Measurements from ENCODE around the gene PLPP2.

Gene PLPP2

DNA sequence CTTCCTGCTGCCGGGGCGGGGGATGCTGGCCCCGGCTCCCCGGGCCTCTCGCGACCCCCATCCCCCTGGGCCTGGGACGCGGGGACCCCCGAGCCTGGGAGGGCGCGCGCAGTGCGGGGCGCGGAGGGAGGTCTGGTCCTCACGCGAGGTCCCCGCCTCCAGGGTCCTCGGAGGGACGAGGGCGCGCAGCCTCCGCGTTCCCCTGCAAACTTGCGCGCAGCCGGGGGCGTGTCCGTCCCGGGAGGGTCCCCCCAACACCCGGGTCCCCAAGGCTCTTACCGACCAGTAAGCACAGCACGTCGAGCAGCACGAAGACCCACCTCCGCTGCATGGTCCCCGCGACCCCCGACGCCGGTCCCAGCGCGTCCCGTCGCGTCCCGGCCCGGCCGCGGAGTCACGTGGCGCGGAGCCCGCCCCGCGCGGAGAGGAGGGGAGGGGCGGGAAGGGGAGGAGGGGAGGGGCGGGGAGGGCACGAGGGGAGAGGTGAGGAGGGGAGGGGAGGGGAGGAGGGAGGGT, at the start of gene PLPP2:
Gene PLPP2, minus strand, starts transcription at position 398 of the 516 bp plus-strand sequence. Its CDS starts 67 bp downstream, at position 331.
- no peak for DNase-seq (ENCODE audit: low spot score)

DNA sequence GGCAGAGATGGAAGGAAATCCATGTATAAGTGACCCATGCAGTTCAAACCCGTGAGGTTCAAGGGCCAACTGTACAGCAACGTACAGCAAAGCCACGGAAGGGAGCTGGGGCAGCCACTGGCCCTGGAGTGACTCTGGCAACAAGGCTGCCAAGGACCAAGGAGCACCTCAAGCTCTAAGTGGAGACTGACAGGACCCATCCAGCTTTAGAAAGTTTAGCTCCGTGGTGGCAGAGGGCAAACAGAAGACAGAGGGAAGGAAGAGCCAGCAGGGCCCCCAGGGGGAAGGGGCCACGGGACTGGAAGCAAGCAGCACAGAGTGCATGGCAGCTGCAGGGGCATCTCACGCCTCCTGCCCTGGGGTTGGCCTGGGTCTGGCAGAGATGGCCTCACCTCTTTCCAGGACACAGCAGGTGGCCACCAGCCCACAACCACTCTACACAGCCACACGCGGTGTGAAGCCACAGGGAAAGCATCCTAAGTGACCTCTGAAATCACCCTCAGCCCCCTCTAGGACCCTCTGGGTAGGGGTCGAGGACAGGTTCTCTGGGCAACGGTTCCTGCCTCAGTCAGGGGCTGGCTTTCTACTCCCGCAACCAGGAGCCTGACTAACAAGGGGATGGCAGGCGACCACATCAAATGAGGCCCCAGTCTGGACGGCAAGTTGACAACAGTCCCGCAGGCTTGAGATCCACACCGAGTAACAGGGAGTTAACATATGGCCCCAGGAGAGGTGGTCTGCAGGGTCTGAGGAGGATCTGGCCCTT, 49.6 kb upstream of the PLPP2 start:
- no peak for DNase-seq (ENCODE audit: low spot score)

- DNase-seq (ENCODE audit: low spot score), result no peak
Measured at GRCh38 chr19:339262-339887, 48.2 kb upstream of the PLPP2 start.

DNA sequence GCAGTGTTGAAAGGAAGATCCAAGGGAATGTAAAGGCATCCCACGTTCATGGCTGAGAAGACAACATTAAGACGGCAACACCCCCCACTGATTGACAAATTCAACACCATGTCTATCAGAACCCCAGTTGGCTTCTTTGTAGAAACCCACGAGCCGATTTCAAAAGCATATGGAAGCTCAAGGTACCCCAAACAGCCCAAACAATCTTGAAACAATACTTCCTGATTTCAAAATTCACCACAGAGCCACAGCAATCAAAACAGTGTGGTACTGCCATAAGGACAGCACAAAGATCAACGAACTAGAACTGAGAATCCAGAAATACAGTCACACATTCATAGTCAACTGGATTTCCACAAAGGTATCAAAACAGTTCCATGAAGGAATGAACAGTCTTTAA, 47.2 kb upstream of the PLPP2 start:
- DNase-seq (ENCODE audit: low spot score), result no peak

- no peak for DNase-seq (ENCODE audit: low spot score)
Measured at GRCh38 chr19:336067-336614, 44.9 kb upstream of the PLPP2 start.

GRCh38 chr19:335486-336066, 44.4 kb upstream of the PLPP2 start:
- DNase-seq (ENCODE audit: low spot score), result no peak

DNA sequence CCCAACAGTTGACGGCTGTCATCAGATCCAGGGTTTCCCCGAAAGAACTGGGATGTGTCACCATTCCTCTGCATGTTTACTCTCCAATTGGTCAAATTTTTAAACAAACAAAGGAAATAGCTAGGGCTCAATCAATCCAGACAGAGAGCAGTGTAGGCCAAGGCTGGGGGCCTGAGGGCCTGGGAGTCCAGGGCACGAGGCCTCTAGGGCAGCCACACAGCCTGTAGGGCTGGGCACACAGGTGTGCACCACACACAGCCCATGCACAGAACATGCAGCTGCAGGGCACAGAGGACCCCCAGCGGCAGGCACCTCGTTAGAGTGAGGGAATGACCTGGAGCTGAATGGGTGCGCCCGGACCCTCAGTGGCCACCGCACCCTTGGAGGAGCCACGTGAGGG, 43.9 kb upstream of the PLPP2 start:
- DNase-seq (ENCODE audit: low spot score), result no peak

DNA sequence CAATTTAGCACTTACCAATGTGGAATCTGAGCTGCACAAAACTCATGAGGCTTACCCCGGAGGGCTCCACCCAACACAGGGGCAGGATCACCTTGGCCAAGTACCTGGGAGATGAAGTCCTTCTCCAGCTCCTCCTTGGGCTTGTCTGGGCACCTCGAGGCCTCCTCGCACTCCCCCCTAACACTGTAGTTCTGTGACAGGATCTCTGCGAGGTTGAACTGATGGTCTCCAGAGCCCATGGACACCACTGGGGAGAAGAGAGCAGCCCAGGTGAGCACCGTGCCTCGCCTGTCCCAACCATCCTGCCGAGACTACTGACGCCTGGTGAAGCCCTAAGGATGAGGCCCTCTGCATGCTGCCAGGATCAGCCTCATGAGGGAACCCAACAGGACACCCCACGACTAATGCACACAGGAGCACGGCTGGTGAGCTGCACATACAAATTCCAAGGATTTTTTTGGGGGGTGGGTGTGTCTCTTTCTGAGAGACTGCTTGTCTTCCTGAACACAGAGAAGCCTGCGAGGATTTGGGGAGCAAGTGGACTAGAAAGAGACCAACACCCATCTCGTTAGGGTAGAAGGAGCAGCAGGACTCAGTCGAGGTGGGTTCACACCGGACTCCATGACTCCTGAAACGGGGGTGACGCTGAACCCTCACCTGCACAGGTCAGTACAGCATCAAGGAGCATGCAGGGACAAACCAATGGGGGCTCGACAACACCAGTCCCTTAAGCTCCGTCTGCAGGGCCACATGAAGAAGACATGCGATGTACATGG, 43.3 kb upstream of the PLPP2 start:
- no peak for DNase-seq (ENCODE audit: low spot score)

GRCh38 chr19:330503-330902, 39.3 kb upstream of the PLPP2 start:
- no peak for DNase-seq (ENCODE audit: low spot score)

- no peak for DNase-seq (ENCODE audit: low spot score)
Measured at GRCh38 chr19:329876-330275, 38.7 kb upstream of the PLPP2 start.

DNA sequence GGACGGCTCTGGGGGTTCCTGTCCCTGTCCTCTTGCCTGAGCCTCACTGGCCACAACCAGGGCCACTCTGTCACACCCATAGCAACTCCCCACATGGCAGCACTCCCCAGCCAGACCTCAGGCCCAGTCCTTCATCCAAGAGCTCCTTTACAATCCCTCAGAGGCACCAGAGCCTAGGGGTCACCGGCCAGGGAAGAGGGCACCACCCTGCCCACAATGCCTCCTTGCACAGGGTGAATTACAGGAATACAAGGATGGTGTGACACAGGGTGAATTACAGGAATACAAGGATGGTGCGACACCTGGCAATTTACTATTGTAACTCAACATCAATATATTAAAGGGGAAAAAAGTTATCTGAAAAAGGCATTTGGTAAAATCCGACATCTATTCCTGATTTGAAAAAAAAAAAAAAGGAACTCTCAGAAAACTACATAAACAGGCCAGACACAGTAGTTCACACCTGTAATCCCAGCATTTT, 36.9 kb upstream of the PLPP2 start:
- no peak for DNase-seq (ENCODE audit: low spot score)

- DNase-seq (ENCODE audit: low spot score), result no peak
Measured at GRCh38 chr19:327291-328024, 36.3 kb upstream of the PLPP2 start.

GRCh38 chr19:326871-327270, 35.7 kb upstream of the PLPP2 start:
- no peak for DNase-seq (ENCODE audit: low spot score)

DNA sequence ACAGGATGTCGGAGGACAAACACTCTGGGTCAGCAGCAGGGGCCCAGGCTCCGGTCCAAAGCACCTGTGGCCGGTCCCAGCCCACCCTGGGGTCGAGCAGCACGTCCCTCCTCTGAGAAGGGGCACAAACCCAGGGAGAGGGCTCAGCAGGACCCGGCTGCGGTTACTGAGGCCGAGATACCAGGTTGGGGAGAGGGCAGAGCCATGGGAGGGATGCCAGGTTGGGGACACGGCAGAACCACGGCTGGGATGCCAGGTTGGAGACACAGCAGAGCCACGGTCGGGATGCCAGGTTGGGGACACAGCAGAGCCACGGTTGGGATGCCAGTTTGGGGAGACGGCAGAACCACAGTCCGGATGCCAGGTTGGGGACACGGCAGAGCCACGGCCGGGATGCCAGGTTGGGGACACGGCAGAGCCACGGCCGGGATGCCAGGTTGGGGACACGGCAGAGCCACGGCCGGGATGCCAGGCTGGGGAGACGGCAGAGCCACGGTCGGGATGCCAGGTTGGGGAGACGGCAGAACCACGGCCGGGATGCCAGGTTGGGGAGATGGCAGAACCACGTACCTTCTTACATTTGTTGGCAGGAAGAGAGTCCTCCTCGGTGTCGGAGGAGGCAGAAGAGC, 34.8 kb upstream of the PLPP2 start:
- no peak for DNase-seq (ENCODE audit: low spot score)

DNA sequence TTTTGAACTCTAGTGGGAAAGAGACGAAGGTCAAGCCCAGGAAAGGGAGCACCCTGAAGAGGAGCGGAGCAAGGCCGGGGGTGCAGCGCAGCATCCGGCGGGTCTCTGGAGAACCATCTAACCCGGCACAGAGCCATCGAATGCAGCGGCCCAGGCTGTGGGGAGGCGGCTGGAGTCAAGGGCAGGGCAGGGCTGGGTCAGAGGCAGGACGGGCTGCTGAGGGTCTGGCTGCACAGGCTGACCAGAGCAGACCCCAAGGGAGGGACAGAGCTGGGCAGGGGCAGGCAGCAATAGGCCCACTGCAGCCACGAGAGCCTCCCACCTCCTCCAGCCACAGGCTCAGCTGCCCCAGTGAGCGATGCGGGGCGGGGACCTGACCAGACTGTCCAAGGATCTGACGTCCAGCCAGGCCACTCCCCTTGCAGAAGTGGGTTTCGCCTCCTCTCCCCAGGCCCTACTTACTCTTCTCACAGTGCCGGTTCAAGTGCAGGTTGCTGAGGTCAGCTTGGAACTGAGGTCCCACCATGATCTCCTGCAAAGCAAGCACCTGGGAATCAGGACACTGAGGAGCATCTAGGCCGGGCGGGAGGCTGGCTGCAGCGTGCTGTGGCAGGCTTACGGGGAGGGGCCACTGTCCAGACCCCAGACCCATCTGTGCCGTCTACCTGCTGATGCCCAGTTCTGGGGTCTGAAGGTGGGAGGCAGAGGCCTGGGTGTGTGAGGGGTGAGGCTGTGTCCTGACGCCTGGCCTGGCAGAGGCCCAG, 34.2 kb upstream of the PLPP2 start:
- no peak for DNase-seq (ENCODE audit: low spot score)

DNA sequence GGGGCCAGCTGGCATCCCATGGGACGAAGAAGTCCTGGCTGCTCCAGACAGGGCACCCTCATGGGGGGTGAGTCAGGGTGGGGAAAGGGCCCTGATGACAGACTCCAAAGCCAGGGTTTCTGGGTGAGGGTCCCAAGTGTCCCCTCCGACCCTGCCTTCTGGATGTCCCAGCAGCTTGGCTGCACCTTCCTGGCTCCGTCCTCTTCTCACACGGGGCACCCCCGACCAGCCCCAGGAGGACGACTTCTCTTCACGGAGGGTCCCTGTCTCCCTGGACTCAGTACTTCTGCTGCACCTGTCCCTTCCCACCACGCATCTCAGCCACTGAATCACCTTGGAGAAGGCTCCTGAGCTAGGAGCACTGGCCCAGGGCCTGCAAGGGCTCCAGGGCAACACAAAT, 33.5 kb upstream of the PLPP2 start:
- DNase-seq (ENCODE audit: low spot score), result no peak

GRCh38 chr19:322616-323015, 31.4 kb upstream of the PLPP2 start:
- DNase-seq (ENCODE audit: low spot score), result no peak

GRCh38 chr19:318509-318774, 27.2 kb upstream of the PLPP2 start:
- DNase-seq (ENCODE audit: low spot score), result no peak

DNA sequence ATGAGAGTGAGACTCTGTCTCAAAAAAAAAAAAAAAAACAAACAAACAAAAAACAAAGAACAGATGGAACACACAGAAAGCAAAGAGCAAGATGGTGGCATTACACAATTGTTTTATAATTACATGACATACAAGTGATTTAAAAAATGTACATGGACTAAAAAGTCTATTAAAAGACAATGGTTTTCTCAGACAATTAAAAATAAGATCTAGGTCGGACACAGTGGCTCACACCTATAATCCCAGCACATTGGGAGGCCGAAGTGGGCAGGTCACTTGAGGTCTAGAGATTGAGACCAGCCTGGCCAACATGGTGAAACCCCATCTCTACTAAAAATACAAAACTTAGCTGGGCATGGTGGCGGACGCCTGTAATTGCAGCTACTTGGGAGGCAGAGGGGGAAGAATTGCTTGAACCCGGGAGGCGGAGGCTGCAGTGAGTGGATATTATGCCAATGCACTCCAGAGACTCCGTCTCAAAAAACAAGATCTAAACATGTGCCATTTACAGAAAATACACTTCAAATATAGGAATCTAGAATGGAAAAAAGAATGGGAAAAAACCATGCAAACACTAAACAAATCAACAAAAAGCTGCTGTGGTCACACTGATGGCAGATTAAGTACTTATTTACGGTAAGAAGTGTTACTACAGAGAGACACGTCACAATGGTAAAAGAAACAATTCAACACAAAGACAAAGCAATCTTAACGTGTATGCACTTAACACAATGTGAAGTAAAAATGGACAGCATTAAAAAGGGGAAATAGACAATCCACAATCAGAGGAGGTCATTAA, 26.7 kb upstream of the PLPP2 start:
- no peak for DNase-seq (ENCODE audit: low spot score)

DNA sequence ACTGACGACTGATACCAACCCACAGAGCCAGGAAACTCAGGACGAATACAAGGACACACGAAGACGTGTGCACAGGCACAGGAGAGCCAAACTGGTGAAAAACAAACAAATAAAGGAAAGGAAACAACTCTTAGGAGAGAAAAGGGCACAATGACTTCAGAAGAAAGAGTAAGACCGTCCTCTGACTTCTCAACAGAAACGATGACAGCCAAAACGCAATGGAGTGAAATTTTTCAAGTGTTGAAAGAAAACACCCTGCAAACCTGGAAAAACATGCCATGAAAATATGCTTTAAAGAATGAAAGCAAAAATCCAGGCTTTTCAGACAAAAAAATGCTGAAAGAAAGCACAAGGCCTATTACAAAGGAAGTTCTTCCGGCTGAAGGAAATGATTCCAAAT, 24.6 kb upstream of the PLPP2 start:
- DNase-seq (ENCODE audit: low spot score), result no peak
